ENCODE data around the gene CNTN1.

- TF ChIP-seq, protein P1, sequence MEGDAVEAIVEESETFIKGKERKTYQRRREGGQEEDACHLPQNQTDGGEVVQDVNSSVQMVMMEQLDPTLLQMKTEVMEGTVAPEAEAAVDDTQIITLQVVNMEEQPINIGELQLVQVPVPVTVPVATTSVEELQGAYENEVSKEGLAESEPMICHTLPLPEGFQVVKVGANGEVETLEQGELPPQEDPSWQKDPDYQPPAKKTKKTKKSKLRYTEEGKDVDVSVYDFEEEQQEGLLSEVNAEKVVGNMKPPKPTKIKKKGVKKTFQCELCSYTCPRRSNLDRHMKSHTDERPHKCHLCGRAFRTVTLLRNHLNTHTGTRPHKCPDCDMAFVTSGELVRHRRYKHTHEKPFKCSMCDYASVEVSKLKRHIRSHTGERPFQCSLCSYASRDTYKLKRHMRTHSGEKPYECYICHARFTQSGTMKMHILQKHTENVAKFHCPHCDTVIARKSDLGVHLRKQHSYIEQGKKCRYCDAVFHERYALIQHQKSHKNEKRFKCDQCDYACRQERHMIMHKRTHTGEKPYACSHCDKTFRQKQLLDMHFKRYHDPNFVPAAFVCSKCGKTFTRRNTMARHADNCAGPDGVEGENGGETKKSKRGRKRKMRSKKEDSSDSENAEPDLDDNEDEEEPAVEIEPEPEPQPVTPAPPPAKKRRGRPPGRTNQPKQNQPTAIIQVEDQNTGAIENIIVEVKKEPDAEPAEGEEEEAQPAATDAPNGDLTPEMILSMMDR (conservative IDR thresholded peaks at IDR 0.05), result no peak
- TF ChIP-seq ZFX (IDR thresholded peaks at IDR 0.05), result no peak
These were observed 214.9 kb downstream of the CNTN1 start for GRCh38 chr12:40907115-40907527.
